ENCODE data around the gene NCL. TPM values are rescaled to one million over a fixed set of nuclear protein-coding genes. Genes with fewer than 3 reads are reported as not detected.
"Not testable (repeated sequence)": the region's sequence is repeated elsewhere in the genome, so short reads cannot be mapped to it uniquely, and the experiment has no call there.

Gene NCL
- total and polyA plus RNA-seq, 4 donors, result 83.1 to 139 (median 107) TPM

DNA sequence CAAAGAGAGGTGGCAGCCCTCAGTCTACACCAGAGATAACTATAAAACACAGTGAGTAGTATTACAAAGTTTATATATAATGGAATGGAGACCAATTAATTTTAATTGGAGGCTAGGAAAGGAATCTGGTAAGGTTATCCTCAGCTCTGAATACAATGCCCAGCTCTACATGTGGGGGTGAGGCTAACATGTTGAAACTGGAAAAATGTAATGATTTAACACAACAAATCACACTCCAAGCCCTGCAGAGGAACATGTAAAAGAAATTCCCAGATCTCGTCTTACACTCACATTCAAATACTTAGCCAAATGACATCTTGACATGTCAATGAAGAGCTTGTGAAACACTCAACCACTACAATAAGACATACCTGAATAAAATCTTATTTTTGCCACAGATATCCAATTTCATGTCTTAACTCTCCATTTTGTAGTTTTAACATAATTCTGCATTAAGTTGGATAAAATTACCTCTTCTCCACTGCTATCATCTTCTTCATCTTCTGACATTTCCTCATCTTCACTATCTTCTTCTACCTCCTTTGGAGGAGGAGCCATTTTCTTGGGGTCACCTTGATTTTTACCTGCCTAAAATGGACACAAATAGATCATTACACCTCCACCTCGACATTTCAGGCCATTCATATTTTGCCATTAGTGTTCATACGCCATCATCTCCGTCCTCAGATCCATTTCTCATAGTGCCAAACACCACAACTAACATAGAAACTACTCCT, 1.4 kb downstream of the NCL start:
- Histone ChIP-seq H3K9me3 (ENCODE audit: control insufficient read depth in 4 of 4, low read length in 3 of 4) (no peaks in the 10 kb centered on the region), H3K4me3 (ENCODE audit: low read depth in 1 of 3, low read length in 3 of 3) (peak overlapping the region; percentile 88 to 94 (median 89)), H3K27me3 (ENCODE audit: control insufficient read depth in 4 of 4, insufficient read depth in 4 of 4, low read length in 3 of 4) (no peaks in the 10 kb centered on the region), H3K9ac (ENCODE audit: low read depth in 1 of 2, low read length in 2 of 2) (peak overlapping the region; percentile 82 to 86), H3K36me3 (ENCODE audit: control insufficient read depth in 4 of 4, insufficient read depth in 3 of 4, low read depth in 1 of 4, low read length in 3 of 4) (peaks cover 18 to 47% (median 44%) of the 10 kb centered on the region in 4 donors), H3K27ac (ENCODE audit: low read depth in 1 of 2, low read length in 2 of 2) (peak overlapping the region; percentile 97 to 98), H3K4me1 (ENCODE audit: control insufficient read depth in 4 of 4, insufficient read depth in 4 of 4, low read length in 3 of 4) (peaks cover 7 to 26% (median 18%) of the 10 kb centered on the region in 4 donors)
- DNase-seq (ENCODE audit: low spot score), result no peak
- TF ChIP-seq, protein P1, sequence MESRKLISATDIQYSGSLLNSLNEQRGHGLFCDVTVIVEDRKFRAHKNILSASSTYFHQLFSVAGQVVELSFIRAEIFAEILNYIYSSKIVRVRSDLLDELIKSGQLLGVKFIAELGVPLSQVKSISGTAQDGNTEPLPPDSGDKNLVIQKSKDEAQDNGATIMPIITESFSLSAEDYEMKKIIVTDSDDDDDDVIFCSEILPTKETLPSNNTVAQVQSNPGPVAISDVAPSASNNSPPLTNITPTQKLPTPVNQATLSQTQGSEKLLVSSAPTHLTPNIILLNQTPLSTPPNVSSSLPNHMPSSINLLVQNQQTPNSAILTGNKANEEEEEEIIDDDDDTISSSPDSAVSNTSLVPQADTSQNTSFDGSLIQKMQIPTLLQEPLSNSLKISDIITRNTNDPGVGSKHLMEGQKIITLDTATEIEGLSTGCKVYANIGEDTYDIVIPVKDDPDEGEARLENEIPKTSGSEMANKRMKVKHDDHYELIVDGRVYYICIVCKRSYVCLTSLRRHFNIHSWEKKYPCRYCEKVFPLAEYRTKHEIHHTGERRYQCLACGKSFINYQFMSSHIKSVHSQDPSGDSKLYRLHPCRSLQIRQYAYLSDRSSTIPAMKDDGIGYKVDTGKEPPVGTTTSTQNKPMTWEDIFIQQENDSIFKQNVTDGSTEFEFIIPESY (IDR thresholded peaks at IDR 0.05), result no peak
- TF ChIP-seq MAX (IDR thresholded peaks at IDR 0.05), result no peak
- 28% methylated on average over 4 of the region's 4 CpGs for WGBS

- Histone ChIP-seq H3K4me1 (ENCODE audit: control insufficient read depth in 4 of 4, insufficient read depth in 4 of 4, low read length in 3 of 4) (peaks cover 7 to 26% (median 18%) of the 10 kb centered on the region in 4 donors), H3K36me3 (ENCODE audit: control insufficient read depth in 4 of 4, insufficient read depth in 3 of 4, low read depth in 1 of 4, low read length in 3 of 4) (peaks cover 19 to 60% (median 57%) of the 10 kb centered on the region in 4 donors), H3K27ac (ENCODE audit: low read depth in 1 of 2, low read length in 2 of 2) (no peak overlapping the region), H3K9me3 (ENCODE audit: control insufficient read depth in 4 of 4, low read length in 3 of 4) (no peaks in the 10 kb centered on the region), H3K9ac (ENCODE audit: low read depth in 1 of 2, low read length in 2 of 2) (no peak overlapping the region), H3K4me3 (ENCODE audit: low read depth in 1 of 3, low read length in 3 of 3) (no peak overlapping the region), H3K27me3 (ENCODE audit: control insufficient read depth in 4 of 4, insufficient read depth in 4 of 4, low read length in 3 of 4) (no peaks in the 10 kb centered on the region)
- 84% methylated on average over 8 of the region's 8 CpGs for WGBS
- no peak for DNase-seq (ENCODE audit: low spot score)
- TF ChIP-seq, protein P1 (IDR thresholded peaks at IDR 0.05), result no peak
- TF ChIP-seq FOXA2 (IDR thresholded peaks at IDR 0.05) (no peak), RAD21 (IDR thresholded peaks at IDR 0.05) (no peak), HNF4A (conservative IDR thresholded peaks at IDR 0.05) (no peak), YY1 (IDR thresholded peaks at IDR 0.05) (no peak), TAF1 (conservative IDR thresholded peaks at IDR 0.05) (no peak), EGR1 (IDR thresholded peaks at IDR 0.05; ENCODE audit: low read depth in 2 of 2) (no peak), FOXA1 (IDR thresholded peaks at IDR 0.05) (no peak), JUND (IDR thresholded peaks at IDR 0.05) (no peak), NR2F2 (IDR thresholded peaks at IDR 0.05) (no peak)
- TF ChIP-seq, protein P2, sequence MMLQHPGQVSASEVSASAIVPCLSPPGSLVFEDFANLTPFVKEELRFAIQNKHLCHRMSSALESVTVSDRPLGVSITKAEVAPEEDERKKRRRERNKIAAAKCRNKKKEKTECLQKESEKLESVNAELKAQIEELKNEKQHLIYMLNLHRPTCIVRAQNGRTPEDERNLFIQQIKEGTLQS (IDR thresholded peaks at IDR 0.05), result no peak
- TF ChIP-seq, protein P3, sequence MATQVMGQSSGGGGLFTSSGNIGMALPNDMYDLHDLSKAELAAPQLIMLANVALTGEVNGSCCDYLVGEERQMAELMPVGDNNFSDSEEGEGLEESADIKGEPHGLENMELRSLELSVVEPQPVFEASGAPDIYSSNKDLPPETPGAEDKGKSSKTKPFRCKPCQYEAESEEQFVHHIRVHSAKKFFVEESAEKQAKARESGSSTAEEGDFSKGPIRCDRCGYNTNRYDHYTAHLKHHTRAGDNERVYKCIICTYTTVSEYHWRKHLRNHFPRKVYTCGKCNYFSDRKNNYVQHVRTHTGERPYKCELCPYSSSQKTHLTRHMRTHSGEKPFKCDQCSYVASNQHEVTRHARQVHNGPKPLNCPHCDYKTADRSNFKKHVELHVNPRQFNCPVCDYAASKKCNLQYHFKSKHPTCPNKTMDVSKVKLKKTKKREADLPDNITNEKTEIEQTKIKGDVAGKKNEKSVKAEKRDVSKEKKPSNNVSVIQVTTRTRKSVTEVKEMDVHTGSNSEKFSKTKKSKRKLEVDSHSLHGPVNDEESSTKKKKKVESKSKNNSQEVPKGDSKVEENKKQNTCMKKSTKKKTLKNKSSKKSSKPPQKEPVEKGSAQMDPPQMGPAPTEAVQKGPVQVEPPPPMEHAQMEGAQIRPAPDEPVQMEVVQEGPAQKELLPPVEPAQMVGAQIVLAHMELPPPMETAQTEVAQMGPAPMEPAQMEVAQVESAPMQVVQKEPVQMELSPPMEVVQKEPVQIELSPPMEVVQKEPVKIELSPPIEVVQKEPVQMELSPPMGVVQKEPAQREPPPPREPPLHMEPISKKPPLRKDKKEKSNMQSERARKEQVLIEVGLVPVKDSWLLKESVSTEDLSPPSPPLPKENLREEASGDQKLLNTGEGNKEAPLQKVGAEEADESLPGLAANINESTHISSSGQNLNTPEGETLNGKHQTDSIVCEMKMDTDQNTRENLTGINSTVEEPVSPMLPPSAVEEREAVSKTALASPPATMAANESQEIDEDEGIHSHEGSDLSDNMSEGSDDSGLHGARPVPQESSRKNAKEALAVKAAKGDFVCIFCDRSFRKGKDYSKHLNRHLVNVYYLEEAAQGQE (IDR thresholded peaks at IDR 0.05), result no peak
Observed at GRCh38 chr2:231461516-231461971, 2.7 kb downstream of the NCL start.

DNA sequence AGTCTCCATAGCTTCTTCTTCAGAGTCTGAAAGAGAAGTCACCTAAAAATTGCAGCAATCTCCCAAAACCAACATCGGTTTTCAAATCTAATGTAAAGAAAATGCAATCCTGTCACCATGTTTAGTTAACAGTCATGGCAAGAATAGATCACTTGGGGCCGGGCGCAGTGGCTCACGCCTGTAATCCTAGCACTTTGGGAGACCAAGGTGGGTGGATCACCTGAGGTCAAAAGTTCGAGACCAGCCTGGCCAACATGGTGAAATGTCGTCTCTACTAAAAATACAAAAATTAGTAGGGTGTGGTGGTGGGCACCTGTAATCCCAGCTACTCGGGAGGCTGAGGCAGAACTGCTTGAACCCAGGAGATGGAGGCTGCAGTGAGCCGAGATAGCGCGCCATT, 3.4 kb downstream of the NCL start:
- not testable (repeated sequence) for DNase-seq (ENCODE audit: low spot score)
- peaks cover 7 to 26% (median 18%) of the 10 kb centered on the region in 4 donors for H3K4me1 ChIP-seq (ENCODE audit: control insufficient read depth in 4 of 4, insufficient read depth in 4 of 4, low read length in 3 of 4)

More for the DNA sequence above, 3.4 kb downstream of the NCL start:
- H3K36me3 ChIP-seq (ENCODE audit: control insufficient read depth in 4 of 4, insufficient read depth in 3 of 4, low read depth in 1 of 4, low read length in 3 of 4), result peaks cover 20 to 67% (median 64%) of the 10 kb centered on the region in 4 donors
- H3K9me3 ChIP-seq (ENCODE audit: control insufficient read depth in 4 of 4, low read length in 3 of 4); H3K9ac ChIP-seq (ENCODE audit: low read depth in 1 of 2, low read length in 2 of 2); H3K4me3 ChIP-seq (ENCODE audit: low read depth in 1 of 3, low read length in 3 of 3); H3K27me3 ChIP-seq (ENCODE audit: control insufficient read depth in 4 of 4, insufficient read depth in 4 of 4, low read length in 3 of 4); H3K27ac ChIP-seq (ENCODE audit: low read depth in 1 of 2, low read length in 2 of 2): not testable (repeated sequence)
- WGBS, result 91% methylated on average over 10 of the region's 10 CpGs

Data from liver (tissue), 9 donors.